ENCODE results near the gene EIF4E3.

EIF4E3 gene

DNA sequence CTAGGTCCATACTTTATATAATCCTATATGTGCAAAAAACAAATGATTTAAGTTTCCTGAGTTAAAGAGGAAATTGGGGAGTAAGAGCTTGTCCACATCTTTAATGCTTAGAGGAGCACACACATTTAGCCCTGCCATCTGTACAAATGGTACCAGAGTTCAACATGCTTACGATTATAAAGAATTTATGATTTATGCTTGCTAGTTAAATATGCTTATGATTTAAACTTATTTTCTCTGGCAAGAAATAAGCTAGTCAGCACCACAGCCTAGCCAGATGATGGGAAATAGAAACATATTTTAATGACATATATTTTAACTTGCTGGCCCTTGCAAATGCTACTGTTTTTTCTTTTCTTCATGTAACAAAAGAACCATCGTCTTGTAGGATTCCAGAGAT is 48.3 kb downstream of the EIF4E3 start:
- in situ Hi-C loops (cut with MboI; ENCODE audit: low sequenced_read_pairs, unreplicated experiment) = no loop called here
- DNase-seq (ENCODE audit: low spot score) = no peak
- TF ChIP-seq, protein P1, sequence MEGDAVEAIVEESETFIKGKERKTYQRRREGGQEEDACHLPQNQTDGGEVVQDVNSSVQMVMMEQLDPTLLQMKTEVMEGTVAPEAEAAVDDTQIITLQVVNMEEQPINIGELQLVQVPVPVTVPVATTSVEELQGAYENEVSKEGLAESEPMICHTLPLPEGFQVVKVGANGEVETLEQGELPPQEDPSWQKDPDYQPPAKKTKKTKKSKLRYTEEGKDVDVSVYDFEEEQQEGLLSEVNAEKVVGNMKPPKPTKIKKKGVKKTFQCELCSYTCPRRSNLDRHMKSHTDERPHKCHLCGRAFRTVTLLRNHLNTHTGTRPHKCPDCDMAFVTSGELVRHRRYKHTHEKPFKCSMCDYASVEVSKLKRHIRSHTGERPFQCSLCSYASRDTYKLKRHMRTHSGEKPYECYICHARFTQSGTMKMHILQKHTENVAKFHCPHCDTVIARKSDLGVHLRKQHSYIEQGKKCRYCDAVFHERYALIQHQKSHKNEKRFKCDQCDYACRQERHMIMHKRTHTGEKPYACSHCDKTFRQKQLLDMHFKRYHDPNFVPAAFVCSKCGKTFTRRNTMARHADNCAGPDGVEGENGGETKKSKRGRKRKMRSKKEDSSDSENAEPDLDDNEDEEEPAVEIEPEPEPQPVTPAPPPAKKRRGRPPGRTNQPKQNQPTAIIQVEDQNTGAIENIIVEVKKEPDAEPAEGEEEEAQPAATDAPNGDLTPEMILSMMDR (IDR thresholded peaks at IDR 0.05; ENCODE audit: borderline replicate concordance, control extremely low read depth, extremely low read depth, insufficient read depth, missing control alignments) = no peak

DNA sequence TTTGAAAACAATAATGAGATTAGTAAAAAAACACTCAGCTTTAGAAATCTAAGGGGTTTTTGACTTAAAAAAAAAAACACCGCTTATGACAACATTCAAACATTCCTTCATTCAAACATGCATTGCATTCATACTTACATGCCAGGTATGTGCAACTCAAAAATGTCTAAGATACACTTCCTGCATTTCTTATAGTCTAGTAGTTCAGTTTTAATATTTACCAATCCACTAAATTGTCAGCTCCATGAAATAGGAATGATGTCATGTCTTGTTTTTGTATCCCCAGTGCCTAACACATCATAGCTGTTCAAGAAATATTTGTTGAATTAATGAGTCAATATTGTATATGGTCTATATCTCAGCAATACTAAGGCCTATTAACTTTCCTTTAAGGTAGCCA is 51.7 kb downstream of the EIF4E3 start:
- in situ Hi-C loops (cut with MboI; ENCODE audit: low sequenced_read_pairs, unreplicated experiment) = no loop called here
- no peak for DNase-seq (ENCODE audit: low spot score)
- TF ChIP-seq, protein P1 (IDR thresholded peaks at IDR 0.05; ENCODE audit: borderline replicate concordance, control extremely low read depth, extremely low read depth, insufficient read depth, missing control alignments) = no peak

DNA sequence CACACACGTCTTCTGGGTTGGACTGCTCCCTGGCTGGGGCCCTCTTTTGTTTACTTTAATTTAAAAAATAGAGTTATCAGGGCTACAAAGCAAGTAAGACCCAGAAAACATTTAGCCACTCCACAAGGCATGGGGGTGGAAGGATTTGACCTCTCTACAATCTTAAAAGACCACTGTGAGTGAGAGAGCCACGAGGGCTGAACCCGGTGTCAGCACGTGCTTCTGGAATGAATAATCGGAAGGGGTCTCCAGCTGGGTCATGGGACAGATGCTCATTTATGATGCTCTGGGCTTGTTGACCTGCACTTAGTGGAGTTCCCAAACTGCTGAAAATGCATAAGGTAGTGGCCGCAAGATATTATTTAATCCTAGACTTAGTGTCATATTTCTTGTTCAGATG is 52.4 kb downstream of the EIF4E3 start:
- DNase-seq (ENCODE audit: low spot score) = no peak
- in situ Hi-C loops (cut with MboI; ENCODE audit: low sequenced_read_pairs, unreplicated experiment) = no loop called here
- TF ChIP-seq, protein P1 (IDR thresholded peaks at IDR 0.05; ENCODE audit: borderline replicate concordance, control extremely low read depth, extremely low read depth, insufficient read depth, missing control alignments) = no peak

DNA sequence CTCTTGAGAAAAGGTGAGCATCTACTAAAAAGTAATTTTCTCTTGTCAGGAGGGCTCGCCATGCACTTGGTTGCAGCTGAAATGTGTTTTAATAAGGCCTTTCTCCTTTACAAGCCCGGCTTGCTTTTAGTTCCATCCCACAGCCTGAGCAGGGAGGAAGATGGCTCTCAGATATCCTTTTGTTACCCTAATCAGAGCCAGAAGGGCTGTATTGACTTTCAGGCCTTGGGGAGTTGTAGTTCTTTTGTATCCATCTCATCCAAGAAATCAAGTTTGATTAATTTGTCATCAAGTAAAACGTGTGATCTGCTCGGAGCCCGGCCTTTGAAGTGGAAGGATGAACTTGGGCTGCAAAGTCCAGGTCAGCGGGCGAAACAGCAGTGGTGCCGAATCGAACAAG is 52.9 kb downstream of the EIF4E3 start:
- in situ Hi-C loops (cut with MboI; ENCODE audit: low sequenced_read_pairs, unreplicated experiment) = no loop called here
- TF ChIP-seq, protein P1 (IDR thresholded peaks at IDR 0.05; ENCODE audit: borderline replicate concordance, control extremely low read depth, extremely low read depth, insufficient read depth, missing control alignments) = no peak
- no peak for DNase-seq (ENCODE audit: low spot score)

DNA sequence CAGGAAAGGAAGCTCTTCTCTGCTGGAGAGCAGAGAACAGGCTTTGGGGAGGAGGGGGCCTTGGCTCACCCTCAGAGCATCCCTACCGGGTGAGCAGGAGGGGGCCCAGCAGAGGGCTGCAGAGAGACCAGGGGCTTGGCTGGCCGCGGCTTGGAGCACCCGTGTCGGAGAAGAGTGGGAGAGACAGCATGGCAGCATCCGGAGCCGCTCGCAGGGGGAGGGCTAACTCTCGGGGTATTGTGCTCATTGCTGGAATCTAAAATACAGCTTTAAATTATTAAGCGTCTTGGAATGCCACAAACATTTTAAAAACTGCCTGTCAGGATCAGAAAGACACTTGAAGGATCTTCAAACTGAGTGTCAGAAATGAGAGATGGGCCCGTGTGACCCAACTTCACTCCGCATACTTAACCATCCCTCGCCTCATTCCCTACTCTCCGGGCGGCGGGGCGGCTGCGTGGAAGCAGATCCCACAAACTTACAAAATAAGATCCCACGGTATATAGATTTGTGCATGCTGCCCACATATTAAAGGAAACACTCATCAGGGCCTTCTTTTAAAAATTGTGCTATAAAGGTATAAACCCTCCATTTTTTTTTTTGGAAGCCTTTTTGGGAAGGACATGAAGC is 53.9 kb downstream of the EIF4E3 start:
- TF ChIP-seq, protein P1 (IDR thresholded peaks at IDR 0.05; ENCODE audit: borderline replicate concordance, control extremely low read depth, extremely low read depth, insufficient read depth, missing control alignments) = no peak
- in situ Hi-C loops (cut with MboI; ENCODE audit: low sequenced_read_pairs, unreplicated experiment) = no loop called here
- no peak for DNase-seq (ENCODE audit: low spot score)

DNA sequence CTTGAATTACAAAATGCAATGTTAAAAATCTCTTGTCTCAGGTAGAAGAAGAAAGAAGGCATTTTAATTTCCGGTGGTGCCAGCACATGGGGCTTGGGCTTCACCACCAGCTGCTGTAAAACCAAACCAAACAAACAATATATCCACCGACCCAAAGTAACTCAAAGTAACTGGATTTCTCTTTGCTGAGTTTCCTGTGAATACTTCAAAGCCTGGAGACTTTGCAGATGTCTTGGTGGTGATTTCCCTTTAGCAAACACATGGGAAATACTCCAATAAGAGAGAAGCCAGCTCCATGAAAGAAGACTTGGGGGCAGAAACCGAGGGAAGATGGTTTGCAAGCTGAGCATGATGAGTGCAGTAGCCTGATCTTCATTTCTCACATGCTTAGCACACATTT is 62.6 kb downstream of the EIF4E3 start:
- no peak for DNase-seq (ENCODE audit: low spot score)
- in situ Hi-C loops (cut with MboI; ENCODE audit: low sequenced_read_pairs, unreplicated experiment) = loop anchor here (10.0 kb wide), 1 partner anchor 1118 kb away; no protein-coding TSS in a partner anchor
- TF ChIP-seq, protein P1 (IDR thresholded peaks at IDR 0.05; ENCODE audit: borderline replicate concordance, control extremely low read depth, extremely low read depth, insufficient read depth, missing control alignments) = no peak
